Neural progenitor cell (in vitro differentiated cells): ENCODE measurements around the gene BMERB1.

ENCODE experiments used
- CTCF ChIP-seq: fragments of 200-600 bp; sonication (generic); IDR thresholded peaks from 2 replicates; pipeline ENCODE4 v1.5.1; 2017; ENCODE audit warnings: antibody characterized with exemption, mild to moderate bottlenecking
- EZH2phosphoT487 ChIP-seq: fragments of 200-600 bp; sonication (generic); IDR thresholded peaks from 2 replicates; pipeline ENCODE4 v1.6.1; 2017; ENCODE audit warnings: antibody characterized with exemption

GRCh38 chr16:15509051-15509592 lies 74.7 kb downstream of the BMERB1 start:
- TF ChIP-seq CTCF (no peak), EZH2phosphoT487 (no peak)
